Spleen (tissue), 7 donors: ENCODE data around the gene ZNF436.

Experiments used
- CTCF ChIP-seq, 11 experiments: fragments of 200-600 bp in 7 of 11; fragments of 450-650 bp in 4 of 11; sonication (generic) in 4 of 11; IDR thresholded peaks in 8 of 11; conservative IDR thresholded peaks in 3 of 11; 1 replicate in 7 of 11; 2 replicates in 4 of 11; pipeline versions ENCODE4 v1.4.0 to v1.8.0; 2016 to 2021; ENCODE audit warnings: antibody characterized with exemption in 11 of 11, inconsistent platforms in 4 of 11, mild to moderate bottlenecking in 1 of 11
- POLR2A ChIP-seq, 3 donors: fragments of 450-650 bp; IDR thresholded peaks; one replicate each; pipeline ENCODE4 v1.5.1; 2017; ENCODE audit warnings: antibody characterized with exemption in 3 of 3, mild to moderate bottlenecking in 1 of 3
- POLR2AphosphoS5 ChIP-seq, 3 donors: sonication (generic); formaldehyde crosslinking; IDR thresholded peaks; one replicate each; pipeline ENCODE4 v1.5.1; 2017; ENCODE audit warnings: antibody characterized with exemption in 3 of 3
- donor health status: DM: no; HTN: no; CAD: no; lungs with moderate emphysema.
- donor health status: DM: no; HTN: no; CAD: no.
- donor health status: DM: no; HTN: no; CAD: no.

- peak; percentile 76 to 94 (median 91) for TF ChIP-seq CTCF (IDR thresholded peaks at IDR 0.05 in 8 of 11, conservative IDR thresholded peaks at IDR 0.05 in 3 of 11)
- no peak for TF ChIP-seq POLR2A (IDR thresholded peaks at IDR 0.05)
- peak; percentile 59 to 68 (median 63) for TF ChIP-seq POLR2AphosphoS5 (IDR thresholded peaks at IDR 0.05)
Measured at GRCh38 chr1:23403735-23404486, 34.3 kb upstream of the ZNF436 start.
